SK-N-SH treated with all-trans-retinoic acid at 6 μM for 48 hours (cell line): ENCODE data around the gene DUSP18.

Source experiments
- ATAC-seq: fragments of 200-7000 bp; cut with Tn5 transposase; 3 replicates; pipeline ENCODE4 v1.9.1; 2020; ENCODE audit warnings: mild to moderate bottlenecking, moderate library complexity
- ARNTL ChIP-seq: fragments of 450-650 bp; formaldehyde crosslinking; IDR thresholded peaks from 2 replicates; pipeline ENCODE4 v1.5.0; 2020; ENCODE audit warnings: low read depth, mild to moderate bottlenecking, moderate library complexity, borderline replicate concordance
- BACH2 ChIP-seq: fragments of 250-450 bp; sonication (Bioruptor Pico); IDR thresholded peaks from 2 replicates; pipeline ENCODE4 v1.9.0; 2021; ENCODE audit warnings: mild to moderate bottlenecking, borderline replicate concordance
- CREB5 ChIP-seq: fragments of 250-450 bp; sonication (Bioruptor Pico); IDR thresholded peaks from 2 replicates; pipeline ENCODE4 v1.5.1; 2020; ENCODE audit warnings: low read depth, mild to moderate bottlenecking, moderate library complexity
- CSDC2 ChIP-seq: fragments of 250-450 bp; sonication (Bioruptor Pico); IDR thresholded peaks from 2 replicates; pipeline ENCODE4 v1.5.0; 2020; ENCODE audit warnings: mild to moderate bottlenecking, moderate library complexity
- CSRNP3 ChIP-seq: fragments of 250-450 bp; sonication (Bioruptor Pico); IDR thresholded peaks from 2 replicates; pipeline ENCODE4 v1.5.1; 2021; ENCODE audit warnings: mild to moderate bottlenecking, moderate library complexity
- ESRRG ChIP-seq: fragments of 250-450 bp; sonication (Bioruptor Pico); IDR thresholded peaks from 2 replicates; pipeline ENCODE4 v1.6.1; 2021; ENCODE audit warnings: mild to moderate bottlenecking
- GLIS3 ChIP-seq: fragments of 250-450 bp; sonication (Bioruptor Pico); IDR thresholded peaks from 2 replicates; pipeline ENCODE4 v1.5.0; 2020; ENCODE audit warnings: mild to moderate bottlenecking, moderate library complexity
- ISL1 ChIP-seq: fragments of 250-450 bp; sonication (Bioruptor Pico); IDR thresholded peaks from 2 replicates; pipeline ENCODE4 v2.1.2; 2022; ENCODE audit warnings: mild to moderate bottlenecking, moderate library complexity
- OSR1 ChIP-seq: fragments of 250-450 bp; sonication (Bioruptor Pico); IDR thresholded peaks from 2 replicates; pipeline ENCODE4 v1.8.0; 2022; ENCODE audit warnings: moderate library complexity, mild to moderate bottlenecking, inconsistent platforms
- PATZ1 ChIP-seq: fragments of 250-450 bp; sonication (Bioruptor Pico); IDR thresholded peaks from 2 replicates; pipeline ENCODE4 v1.8.0; 2020; ENCODE audit warnings: mild to moderate bottlenecking, moderate library complexity, borderline replicate concordance
- POU6F1 ChIP-seq: fragments of 250-450 bp; sonication (Bioruptor Pico); IDR thresholded peaks from 2 replicates; pipeline ENCODE4 v1.8.0; 2021; ENCODE audit warnings: low read depth, mild to moderate bottlenecking, moderate library complexity, borderline replicate concordance
- PPARA ChIP-seq: fragments of 250-450 bp; sonication (Bioruptor Pico); IDR thresholded peaks from 2 replicates; pipeline ENCODE4 v1.5.0; 2020; ENCODE audit warnings: mild to moderate bottlenecking, borderline replicate concordance
- RARB ChIP-seq: fragments of 250-450 bp; sonication (Bioruptor Pico); IDR thresholded peaks from 2 replicates; pipeline ENCODE4 v1.8.0; 2021; ENCODE audit warnings: mild to moderate bottlenecking, moderate library complexity
- SNAI2 ChIP-seq: fragments of 250-450 bp; sonication (Bioruptor Pico); IDR thresholded peaks from 2 replicates; pipeline ENCODE4 v1.5.0; 2020; ENCODE audit warnings: mild to moderate bottlenecking, moderate library complexity
- TCF4 ChIP-seq: fragments of 250-450 bp; sonication (Bioruptor Pico); IDR thresholded peaks from 2 replicates; pipeline ENCODE4 v1.8.0; 2021; ENCODE audit warnings: mild to moderate bottlenecking, moderate library complexity, borderline replicate concordance
- TSHZ2 ChIP-seq: fragments of 250-450 bp; sonication (Bioruptor Pico); IDR thresholded peaks from 2 replicates; pipeline ENCODE4 v1.5.0; 2020; ENCODE audit warnings: mild to moderate bottlenecking, moderate library complexity
- ZC3H10 ChIP-seq: fragments of 250-450 bp; sonication (Bioruptor Pico); IDR thresholded peaks from 2 replicates; pipeline ENCODE4 v1.5.1; 2021; ENCODE audit warnings: mild to moderate bottlenecking, moderate library complexity
- ZFP3 ChIP-seq: fragments of 250-450 bp; sonication (Bioruptor Pico); IDR thresholded peaks from 2 replicates; pipeline ENCODE4 v1.5.0; 2020; ENCODE audit warnings: mild to moderate bottlenecking, moderate library complexity
- ZFP30 ChIP-seq: fragments of 450-650 bp; formaldehyde crosslinking; IDR thresholded peaks from 2 replicates; pipeline ENCODE4 v1.5.0; 2022; ENCODE audit warnings: mild to moderate bottlenecking, moderate library complexity
- ZNF565 ChIP-seq: fragments of 450-650 bp; formaldehyde crosslinking; conservative IDR thresholded peaks from 2 replicates; pipeline ENCODE4 v1.5.0; 2020; ENCODE audit warnings: low read depth, mild to moderate bottlenecking, moderate library complexity
- ZNF70 ChIP-seq: fragments of 450-650 bp; formaldehyde crosslinking; IDR thresholded peaks from 2 replicates; pipeline ENCODE4 v1.5.0; 2020; ENCODE audit warnings: mild to moderate bottlenecking, moderate library complexity
- ZNF8 ChIP-seq: fragments of 450-650 bp; formaldehyde crosslinking; IDR thresholded peaks from 2 replicates; pipeline ENCODE4 v1.5.0; 2020; ENCODE audit warnings: mild to moderate bottlenecking, moderate library complexity

DUSP18 gene

GRCh38 chr22:30673136-30673535, 5.5 kb upstream of the DUSP18 start:
- TF ChIP-seq ESRRG (CRISPR knock-in tag): no peak
- no peak for TF ChIP-seq ZNF70 (CRISPR knock-in tag)
- no peak for TF ChIP-seq CSDC2 (CRISPR knock-in tag)
- no peak for TF ChIP-seq CSRNP3 (CRISPR knock-in tag)
- no peak for TF ChIP-seq RARB (CRISPR knock-in tag)
- TF ChIP-seq, all 23 proteins: peak for 0
- ATAC-seq: no peak

GRCh38 chr22:30671071-30671470, 3.4 kb upstream of the DUSP18 start:
- TF ChIP-seq POU6F1 (CRISPR knock-in tag) (no peak), ZFP30 (CRISPR knock-in tag) (no peak), PATZ1 (CRISPR knock-in tag) (no peak), GLIS3 (CRISPR knock-in tag) (no peak), ARNTL (CRISPR knock-in tag) (no peak), TCF4 (no peak), SNAI2 (CRISPR knock-in tag) (no peak), ZNF565 (no peak), PPARA (CRISPR knock-in tag) (no peak), TSHZ2 (CRISPR knock-in tag) (no peak), OSR1 (no peak), BACH2 (CRISPR knock-in tag) (no peak), ZNF8 (CRISPR knock-in tag) (no peak), RARB (CRISPR knock-in tag) (no peak), CREB5 (CRISPR knock-in tag) (no peak), CSDC2 (CRISPR knock-in tag) (no peak), ISL1 (CRISPR knock-in tag) (no peak), ZFP3 (CRISPR knock-in tag) (no peak), ZC3H10 (no peak), CSRNP3 (CRISPR knock-in tag) (no peak)
- ATAC-seq: no peak

GRCh38 chr22:30668386-30668710, 673 bp upstream of the DUSP18 start:
- TF ChIP-seq ZNF565 (no peak), SNAI2 (CRISPR knock-in tag) (no peak), CSDC2 (CRISPR knock-in tag) (no peak), ISL1 (CRISPR knock-in tag) (no peak), ARNTL (CRISPR knock-in tag) (no peak)
- no peak; the same call in 1 of the 3 replicates for ATAC-seq
